ENCODE results near the gene HSPA9.

- TF ChIP-seq CTCF (conservative IDR thresholded peaks at IDR 0.05; ENCODE audit: low read depth, low read length), result no peak
- TF ChIP-seq EZH2 (IDR thresholded peaks at IDR 0.05; ENCODE audit: borderline replicate concordance, low read depth, low read length, poor library complexity, severe bottlenecking), result no peak
These were observed 2.3 kb upstream of the HSPA9 start for GRCh38 chr5:138577452-138577851.
